Stimulated activated CD8-positive, alpha-beta memory T cell treated with anti-CD3 and anti-CD28 coated beads, Interleukin-12 subunit alpha, Interleukin-12 subunit beta, amount 100 ng/mL, for 4 hours (primary cell): ENCODE results near the gene ING3.
A peak's percentile ranks its signal among the peaks of the same experiment; 100 is the strongest.
"Not testable (repeated sequence)": the region's sequence is repeated elsewhere in the genome, so short reads cannot be mapped to it uniquely, and the experiment has no call there.

Experiments
- DNase-seq: peaks from one replicate; pipeline ENCODE4 v3.0.0-alpha.2; 2020; ENCODE audit warnings: low read depth

ING3 gene

GRCh38 chr7:120951309-120951699 lies 727 bp downstream of the ING3 start:
- DNase-seq: no peak

GRCh38 chr7:120951826-120952225 lies 1.2 kb downstream of the ING3 start:
- DNase-seq: no peak

- no peak for DNase-seq
These were observed 5.1 kb downstream of the ING3 start for GRCh38 chr7:120955577-120956149.

- DNase-seq: no peak
These were observed 9.4 kb downstream of the ING3 start for GRCh38 chr7:120959929-120960484.

GRCh38 chr7:120960714-120961113 lies 10.1 kb downstream of the ING3 start:
- DNase-seq: no peak

- DNase-seq: no peak
These were observed 11.1 kb downstream of the ING3 start for GRCh38 chr7:120961638-120962173.

- DNase-seq: no peak
These were observed 13.5 kb downstream of the ING3 start for GRCh38 chr7:120964088-120964487.

GRCh38 chr7:120966961-120967360 lies 16.4 kb downstream of the ING3 start:
- DNase-seq: no peak

- no peak for DNase-seq
These were observed 23.3 kb downstream of the ING3 start for GRCh38 chr7:120973849-120974248.

- no peak for DNase-seq
These were observed 29.4 kb downstream of the ING3 start for GRCh38 chr7:120979765-120980499.

GRCh38 chr7:120981117-120981516 lies 30.5 kb downstream of the ING3 start:
- DNase-seq: no peak

GRCh38 chr7:120981888-120982615 lies 31.5 kb downstream of the ING3 start:
- DNase-seq: no peak

GRCh38 chr7:120983592-120983991 lies 33.0 kb downstream of the ING3 start:
- not testable (repeated sequence) for DNase-seq

GRCh38 chr7:120984406-120984805 lies 33.8 kb downstream of the ING3 start:
- DNase-seq: no peak

- no peak for DNase-seq
These were observed 34.7 kb downstream of the ING3 start for GRCh38 chr7:120985130-120985758.

GRCh38 chr7:120985839-120986238 lies 35.3 kb downstream of the ING3 start:
- no peak for DNase-seq

- no peak for DNase-seq
These were observed 36.1 kb downstream of the ING3 start for GRCh38 chr7:120986650-120987049.

GRCh38 chr7:120987280-120987679 lies 36.7 kb downstream of the ING3 start:
- no peak for DNase-seq

- peak; percentile 60 for DNase-seq
These were observed 37.4 kb downstream of the ING3 start for GRCh38 chr7:120987683-120988590.

GRCh38 chr7:120988591-120989256 lies 38.1 kb downstream of the ING3 start, which contains the start of gene CPED1:
Gene CPED1, plus strand, starts transcription at chr7:120988711. Its CDS starts 911 bp downstream, at chr7:120989622.
- DNase-seq: no peak
